ENCODE results near the gene STEAP4.

STEAP4 gene

DNA sequence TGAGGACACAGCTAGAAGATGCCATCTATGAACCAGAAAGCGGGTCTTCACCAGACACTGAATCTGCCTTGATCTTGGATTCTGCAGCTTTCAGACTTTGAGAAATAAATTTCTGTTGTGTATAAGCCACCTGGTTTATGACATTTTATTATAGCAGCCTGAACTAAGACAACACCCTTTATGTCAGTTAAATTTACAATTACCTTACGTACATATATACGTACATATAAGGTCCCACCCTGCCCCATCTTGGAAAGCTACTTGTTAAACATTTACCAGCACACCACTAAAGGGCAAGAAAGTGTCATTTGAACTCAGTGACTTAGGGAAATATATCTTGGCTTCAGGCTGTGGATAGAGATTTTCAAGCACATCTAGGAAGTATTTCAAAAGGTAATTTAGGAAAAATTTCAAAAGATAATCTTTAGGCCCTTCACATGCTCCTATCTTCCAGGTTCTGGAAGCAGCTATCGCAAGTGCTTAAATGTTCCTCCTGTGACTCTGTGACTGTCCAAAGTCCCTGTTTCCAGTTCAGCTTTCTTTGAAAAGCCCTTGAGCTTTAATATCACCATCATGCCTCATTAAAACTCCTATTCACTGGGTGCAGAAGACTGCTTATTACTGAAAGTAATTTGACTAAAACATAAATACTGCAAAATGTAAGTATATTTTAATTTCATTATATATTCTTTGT is 77.2 kb downstream of the STEAP4 start:
- Mint-ChIP-seq H3K36me3 (ENCODE audit: low read depth) (no peaks in the 10 kb centered on the region), H3K27ac (no peak overlapping the region), H3K4me3 (no peak overlapping the region), H3K27me3 (ENCODE audit: low read depth, poor library complexity) (peaks cover 6% of the 10 kb centered on the region), H3K9me3 (peaks cover 11% of the 10 kb centered on the region), H3K4me1 (no peaks in the 10 kb centered on the region)
- no peak for DNase-seq
- no peak for TF ChIP-seq CTCF (IDR thresholded peaks at IDR 0.05)

GRCh38 chr7:88226886-88227516 is 79.7 kb downstream of the STEAP4 start:
- peaks cover 11% of the 10 kb centered on the region for H3K9me3 Mint-ChIP-seq
- no peaks in the 10 kb centered on the region for H3K36me3 Mint-ChIP-seq (ENCODE audit: low read depth)
- no peak overlapping the region for H3K27ac Mint-ChIP-seq
- H3K27me3 Mint-ChIP-seq (ENCODE audit: low read depth, poor library complexity) = peaks cover 6% of the 10 kb centered on the region
- DNase-seq = no peak
- TF ChIP-seq CTCF (IDR thresholded peaks at IDR 0.05) = no peak
- no peak overlapping the region for H3K4me3 Mint-ChIP-seq
- H3K4me1 Mint-ChIP-seq = no peaks in the 10 kb centered on the region

DNA sequence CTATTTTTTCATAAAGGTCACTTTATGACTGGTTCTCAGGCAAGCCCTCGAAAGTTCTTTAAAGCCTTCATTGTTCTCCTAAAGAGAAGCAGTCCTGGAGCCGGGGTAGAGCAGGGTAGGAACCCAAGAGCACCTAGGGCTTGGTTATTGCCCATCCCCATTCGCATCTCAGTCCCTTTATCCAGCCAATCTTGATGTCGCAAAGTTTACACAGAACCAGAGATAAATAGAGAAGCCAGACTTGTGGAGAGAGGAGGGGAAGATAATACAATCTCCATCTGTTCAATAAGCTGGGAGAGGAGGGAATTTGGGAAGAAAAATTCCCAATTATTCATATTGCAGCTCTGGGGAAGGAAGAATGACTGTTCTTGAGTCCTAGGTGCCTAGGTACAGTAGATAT is 80.5 kb downstream of the STEAP4 start:
- Mint-ChIP-seq H3K27ac (no peak overlapping the region), H3K4me1 (peaks cover 2% of the 10 kb centered on the region), H3K9me3 (peaks cover 11% of the 10 kb centered on the region), H3K4me3 (no peak overlapping the region), H3K27me3 (ENCODE audit: low read depth, poor library complexity) (peaks cover 6% of the 10 kb centered on the region), H3K36me3 (ENCODE audit: low read depth) (no peaks in the 10 kb centered on the region)
- no peak for TF ChIP-seq CTCF (IDR thresholded peaks at IDR 0.05)
- no peak for DNase-seq

DNA sequence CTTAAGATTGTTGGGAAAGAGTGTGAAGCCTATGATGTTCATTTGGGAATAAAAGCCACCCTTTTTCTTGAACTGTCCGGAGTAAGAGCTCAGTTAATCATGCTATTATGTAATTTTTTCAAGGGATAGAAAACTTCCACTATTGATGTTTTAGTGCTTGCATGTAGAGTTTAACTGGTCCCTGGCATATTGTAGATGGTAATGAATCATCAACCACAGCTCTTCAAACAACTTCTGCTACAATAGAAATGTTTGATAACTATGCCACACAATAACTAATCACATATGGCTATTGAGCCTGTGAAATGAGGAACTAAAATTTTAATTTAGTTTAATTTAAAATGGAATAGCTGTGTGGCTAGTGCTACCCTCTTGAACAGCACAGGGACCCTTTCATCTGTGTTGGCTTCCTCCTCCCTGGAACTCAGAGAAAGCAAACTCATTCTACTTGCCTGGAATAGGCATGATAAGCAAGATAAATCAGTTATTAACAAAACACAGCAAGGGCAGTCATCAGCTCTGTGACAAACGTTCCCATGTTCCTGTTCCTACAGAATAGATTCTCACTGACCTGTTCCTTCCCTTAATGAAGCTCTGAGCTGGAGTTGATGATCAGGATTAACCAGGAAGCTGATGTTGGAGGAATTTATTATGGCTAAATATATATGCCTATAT is 82.0 kb downstream of the STEAP4 start:
- TF ChIP-seq CTCF (IDR thresholded peaks at IDR 0.05) = no peak
- DNase-seq = no peak
- peaks cover 10% of the 10 kb centered on the region for H3K4me1 Mint-ChIP-seq
- no peak overlapping the region for H3K4me3 Mint-ChIP-seq
- H3K36me3 Mint-ChIP-seq (ENCODE audit: low read depth) = no peaks in the 10 kb centered on the region
- H3K27ac Mint-ChIP-seq = no peak overlapping the region
- H3K9me3 Mint-ChIP-seq = peaks cover 11% of the 10 kb centered on the region
- peaks cover 3% of the 10 kb centered on the region for H3K27me3 Mint-ChIP-seq (ENCODE audit: low read depth, poor library complexity)

- peaks cover 20% of the 10 kb centered on the region for H3K4me1 Mint-ChIP-seq
- H3K27ac Mint-ChIP-seq = no peak overlapping the region
- DNase-seq = no peak
- peaks cover 3% of the 10 kb centered on the region for H3K27me3 Mint-ChIP-seq (ENCODE audit: low read depth, poor library complexity)
- H3K36me3 Mint-ChIP-seq (ENCODE audit: low read depth) = no peaks in the 10 kb centered on the region
- H3K9me3 Mint-ChIP-seq = peaks cover 2% of the 10 kb centered on the region
- H3K4me3 Mint-ChIP-seq = no peak overlapping the region
- no peak for TF ChIP-seq CTCF (IDR thresholded peaks at IDR 0.05)
Measured at GRCh38 chr7:88223265-88223664, 83.4 kb downstream of the STEAP4 start.

Measured in nephron progenitor cell (in vitro differentiated cells).